ENCODE measurements around the gene HDHD5. TPM values are rescaled to one million over a fixed set of nuclear protein-coding genes. Genes with fewer than 3 reads are reported as not detected.
"Not testable (repeated sequence)": the region's sequence is repeated elsewhere in the genome, so short reads cannot be mapped to it uniquely, and the experiment has no call there.

Gene HDHD5
- total and polyA plus RNA-seq, 7 donors, result 26.7 to 49.0 (median 33.9) TPM

DNA sequence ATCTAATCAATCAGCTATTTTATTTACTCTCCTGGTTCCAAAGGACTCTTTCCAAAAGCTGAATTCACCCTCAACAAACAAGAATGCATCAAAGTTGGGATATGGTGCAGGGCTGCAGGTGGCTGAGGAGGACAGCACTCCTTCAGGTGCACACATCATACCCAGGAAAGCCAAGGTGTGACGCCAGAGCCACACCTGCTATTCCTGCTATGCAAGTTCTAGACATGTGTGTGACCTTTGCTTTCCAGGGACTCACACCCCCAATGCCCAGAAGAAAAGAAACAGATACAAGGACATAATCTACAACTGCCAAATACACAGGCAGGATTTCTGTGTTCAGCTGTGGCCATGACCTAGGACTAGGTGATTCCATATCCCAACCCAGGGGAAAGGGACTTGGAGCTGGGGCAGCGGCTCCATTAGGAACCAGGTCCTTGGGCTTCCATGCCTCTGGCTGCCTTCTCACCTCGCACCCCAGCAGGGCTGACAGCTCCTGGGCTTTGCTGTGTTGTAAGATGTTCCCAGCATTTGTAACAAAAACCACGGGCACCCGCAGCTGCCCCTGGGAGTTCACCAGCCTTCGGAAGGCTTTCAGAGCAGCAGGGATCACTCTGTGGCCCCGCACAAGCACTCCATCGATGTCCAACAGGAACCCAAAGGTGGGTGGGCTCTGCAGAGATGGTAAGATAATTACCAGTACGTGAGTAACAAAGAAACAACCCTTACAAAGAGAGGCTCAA is 9.8 kb downstream of the HDHD5 start:
- H3K27me3 ChIP-seq, result no peaks in the 10 kb centered on the region
- H3K9me3 ChIP-seq, result no peaks in the 10 kb centered on the region
- intact Hi-C loops (cut with DNase I), result no loop called here
- peaks cover 0 to 33% (median 9%) of the 10 kb centered on the region in 4 donors for H3K36me3 ChIP-seq
- peak; percentile 32 for DNase-seq
- no peak overlapping the region for H3K27ac ChIP-seq
- H3K4me1 ChIP-seq, result no peaks in the 10 kb centered on the region
- H3K4me3 ChIP-seq, result no peak overlapping the region
- 58 to 86% methylated on average over 9 of the region's 9 CpGs for WGBS, 2 donors
- no peak for TF ChIP-seq POLR2AphosphoS5 (IDR thresholded peaks at IDR 0.05)
- TF ChIP-seq EP300 (IDR thresholded peaks at IDR 0.05), result no peak
- TF ChIP-seq, protein P1, sequence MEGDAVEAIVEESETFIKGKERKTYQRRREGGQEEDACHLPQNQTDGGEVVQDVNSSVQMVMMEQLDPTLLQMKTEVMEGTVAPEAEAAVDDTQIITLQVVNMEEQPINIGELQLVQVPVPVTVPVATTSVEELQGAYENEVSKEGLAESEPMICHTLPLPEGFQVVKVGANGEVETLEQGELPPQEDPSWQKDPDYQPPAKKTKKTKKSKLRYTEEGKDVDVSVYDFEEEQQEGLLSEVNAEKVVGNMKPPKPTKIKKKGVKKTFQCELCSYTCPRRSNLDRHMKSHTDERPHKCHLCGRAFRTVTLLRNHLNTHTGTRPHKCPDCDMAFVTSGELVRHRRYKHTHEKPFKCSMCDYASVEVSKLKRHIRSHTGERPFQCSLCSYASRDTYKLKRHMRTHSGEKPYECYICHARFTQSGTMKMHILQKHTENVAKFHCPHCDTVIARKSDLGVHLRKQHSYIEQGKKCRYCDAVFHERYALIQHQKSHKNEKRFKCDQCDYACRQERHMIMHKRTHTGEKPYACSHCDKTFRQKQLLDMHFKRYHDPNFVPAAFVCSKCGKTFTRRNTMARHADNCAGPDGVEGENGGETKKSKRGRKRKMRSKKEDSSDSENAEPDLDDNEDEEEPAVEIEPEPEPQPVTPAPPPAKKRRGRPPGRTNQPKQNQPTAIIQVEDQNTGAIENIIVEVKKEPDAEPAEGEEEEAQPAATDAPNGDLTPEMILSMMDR (IDR thresholded peaks at IDR 0.05), result no peak
- no peak for TF ChIP-seq POLR2A (IDR thresholded peaks at IDR 0.05)

DNA sequence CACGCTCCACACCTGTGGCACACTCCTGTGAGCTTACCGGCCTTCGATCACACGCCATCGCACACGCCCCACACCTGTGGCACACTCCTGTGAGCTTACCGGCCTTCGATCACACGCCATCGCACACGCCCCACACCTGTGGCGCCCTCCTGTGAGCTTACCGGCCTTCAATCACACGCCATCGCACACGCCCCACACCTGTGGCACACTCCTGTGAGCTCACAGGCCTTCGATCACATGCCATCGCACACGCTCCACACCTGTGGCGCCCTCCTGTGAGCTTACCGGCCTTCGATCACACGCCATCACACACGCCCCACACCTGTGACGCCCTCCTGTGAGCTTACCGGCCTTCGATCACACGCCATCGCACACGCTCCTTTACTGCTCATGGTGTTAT is 11.6 kb downstream of the HDHD5 start:
- H3K4me3 ChIP-seq; H3K4me1 ChIP-seq; intact Hi-C loops (cut with DNase I); DNase-seq; H3K27me3 ChIP-seq; H3K27ac ChIP-seq; H3K9me3 ChIP-seq: not testable (repeated sequence)
- 97 to 98% methylated on average over 30 of the region's 30 CpGs for WGBS, 2 donors
- peaks cover 7 to 50% (median 18%) of the 10 kb centered on the region in 4 donors for H3K36me3 ChIP-seq

DNA sequence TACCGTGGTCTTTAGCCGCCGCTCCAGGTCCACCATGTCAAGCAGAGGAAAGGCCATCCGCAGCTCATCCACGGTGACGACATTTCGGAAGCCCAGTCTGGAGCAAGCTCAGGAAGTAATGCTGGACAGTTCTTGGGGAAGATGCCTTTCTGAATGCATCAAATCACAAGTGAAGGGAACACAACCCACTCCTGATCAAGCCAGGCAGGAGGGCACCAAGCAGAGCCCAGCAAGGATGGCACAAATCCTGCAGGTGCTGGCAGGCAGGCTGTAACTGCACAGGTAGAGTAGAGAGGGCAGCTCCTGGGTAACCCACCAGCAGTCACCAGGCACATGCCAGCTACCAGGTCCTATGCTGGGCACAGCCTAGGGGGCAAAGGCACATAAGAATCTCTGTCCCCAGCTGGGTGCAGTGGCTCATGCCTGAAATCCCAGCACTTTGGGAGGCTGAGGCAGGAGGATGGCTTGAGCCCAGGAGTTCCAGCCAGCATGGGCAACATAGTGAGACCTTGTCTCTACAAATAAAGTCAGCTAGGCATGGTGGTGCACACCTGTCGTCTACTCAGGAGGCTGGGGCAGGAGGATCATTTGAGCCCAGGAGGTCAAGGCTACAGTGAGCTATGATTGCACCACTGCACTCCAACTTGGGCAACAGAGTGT is 13.9 kb downstream of the HDHD5 start:
- no peak for DNase-seq
- intact Hi-C loops (cut with DNase I), result no loop called here
- H3K4me3 ChIP-seq, result no peak overlapping the region
- no peak for TF ChIP-seq EP300 (IDR thresholded peaks at IDR 0.05)
- no peak for TF ChIP-seq POLR2A (IDR thresholded peaks at IDR 0.05)
- no peak for TF ChIP-seq POLR2AphosphoS5 (IDR thresholded peaks at IDR 0.05)
- TF ChIP-seq, protein P1 (IDR thresholded peaks at IDR 0.05), result no peak
- 86 to 95% methylated on average over 8 of the region's 8 CpGs for WGBS, 2 donors
- H3K4me1 ChIP-seq, result no peaks in the 10 kb centered on the region
- H3K27me3 ChIP-seq, result no peaks in the 10 kb centered on the region
- H3K36me3 ChIP-seq, result peaks cover 7 to 73% (median 32%) of the 10 kb centered on the region in 4 donors
- no peaks in the 10 kb centered on the region for H3K9me3 ChIP-seq
- H3K27ac ChIP-seq, result no peak overlapping the region

DNA sequence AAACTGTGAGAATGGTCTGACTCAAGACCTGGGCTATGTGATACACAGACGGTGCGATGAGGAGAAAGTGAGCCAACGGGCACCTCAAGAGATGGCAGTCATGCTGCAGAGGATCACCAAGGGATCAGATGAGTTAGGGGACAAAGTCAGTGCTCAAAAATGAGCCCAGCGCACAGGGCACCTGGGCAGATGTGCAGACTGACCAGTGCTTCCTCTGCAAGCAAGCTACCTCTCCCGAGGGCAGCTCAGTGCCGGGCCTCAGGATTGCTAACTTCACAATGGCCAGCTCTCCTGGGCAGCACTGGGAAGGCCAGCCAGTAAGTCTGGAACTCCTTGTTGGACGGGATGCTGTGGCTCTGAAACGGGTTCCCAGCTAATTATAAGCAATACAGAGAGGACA is 15.3 kb downstream of the HDHD5 start:
- Histone ChIP-seq H3K27ac (no peak overlapping the region), H3K36me3 (peaks cover 2 to 80% (median 32%) of the 10 kb centered on the region in 4 donors), H3K27me3 (no peaks in the 10 kb centered on the region), H3K9me3 (no peaks in the 10 kb centered on the region), H3K4me1 (no peaks in the 10 kb centered on the region), H3K4me3 (no peak overlapping the region)
- intact Hi-C loops (cut with DNase I), result no loop called here
- no peak for DNase-seq
- WGBS, 2 donors, result 90 to 93% methylated on average over 8 of the region's 8 CpGs
- TF ChIP-seq EP300 (IDR thresholded peaks at IDR 0.05) (no peak), POLR2A (IDR thresholded peaks at IDR 0.05) (no peak), POLR2AphosphoS5 (IDR thresholded peaks at IDR 0.05) (no peak)
- TF ChIP-seq, protein P1 (IDR thresholded peaks at IDR 0.05), result no peak

DNA sequence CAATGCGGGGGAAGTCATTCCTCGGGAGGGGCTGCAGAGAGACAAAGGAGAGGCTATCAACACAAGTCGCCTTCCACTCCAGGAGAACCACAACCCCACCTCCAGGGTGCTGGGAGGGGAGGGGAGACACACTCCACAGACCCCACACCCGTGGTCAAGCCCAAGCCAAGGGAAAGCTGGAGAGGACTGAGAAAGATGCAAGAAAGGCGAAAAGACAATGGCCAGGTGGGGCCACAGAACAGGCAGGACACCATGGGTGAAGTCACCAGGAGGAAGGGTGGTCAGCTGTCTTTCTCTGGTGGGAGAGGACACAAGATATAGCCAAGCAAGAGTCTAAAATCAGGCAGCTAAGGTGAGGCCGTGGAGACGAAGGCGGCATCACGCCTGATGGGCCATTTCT is 16.0 kb downstream of the HDHD5 start:
- peak; percentile 46 for DNase-seq
- Histone ChIP-seq H3K4me3 (no peak overlapping the region), H3K27ac (no peak overlapping the region), H3K36me3 (peaks cover 6 to 81% (median 37%) of the 10 kb centered on the region in 4 donors), H3K9me3 (no peaks in the 10 kb centered on the region), H3K27me3 (no peaks in the 10 kb centered on the region), H3K4me1 (no peaks in the 10 kb centered on the region)
- 93 to 95% methylated on average over 9 of the region's 9 CpGs for WGBS, 2 donors
- no peak for TF ChIP-seq EP300 (IDR thresholded peaks at IDR 0.05)
- TF ChIP-seq, protein P1 (IDR thresholded peaks at IDR 0.05), result no peak
- TF ChIP-seq POLR2AphosphoS5 (IDR thresholded peaks at IDR 0.05), result no peak
- no peak for TF ChIP-seq POLR2A (IDR thresholded peaks at IDR 0.05)
- intact Hi-C loops (cut with DNase I), result no loop called here

All from sigmoid colon (tissue), 7 donors.